NCI-H226 (cell line): ENCODE results near the gene RPS18.
"Not testable (repeated sequence)": the region's sequence is repeated elsewhere in the genome, so short reads cannot be mapped to it uniquely, and the experiment has no call there.

Source experiments
- DNase-seq: peaks from one replicate; pipeline ENCODE4 v3.0.0-alpha.2; 2015

The RPS18 gene

DNA sequence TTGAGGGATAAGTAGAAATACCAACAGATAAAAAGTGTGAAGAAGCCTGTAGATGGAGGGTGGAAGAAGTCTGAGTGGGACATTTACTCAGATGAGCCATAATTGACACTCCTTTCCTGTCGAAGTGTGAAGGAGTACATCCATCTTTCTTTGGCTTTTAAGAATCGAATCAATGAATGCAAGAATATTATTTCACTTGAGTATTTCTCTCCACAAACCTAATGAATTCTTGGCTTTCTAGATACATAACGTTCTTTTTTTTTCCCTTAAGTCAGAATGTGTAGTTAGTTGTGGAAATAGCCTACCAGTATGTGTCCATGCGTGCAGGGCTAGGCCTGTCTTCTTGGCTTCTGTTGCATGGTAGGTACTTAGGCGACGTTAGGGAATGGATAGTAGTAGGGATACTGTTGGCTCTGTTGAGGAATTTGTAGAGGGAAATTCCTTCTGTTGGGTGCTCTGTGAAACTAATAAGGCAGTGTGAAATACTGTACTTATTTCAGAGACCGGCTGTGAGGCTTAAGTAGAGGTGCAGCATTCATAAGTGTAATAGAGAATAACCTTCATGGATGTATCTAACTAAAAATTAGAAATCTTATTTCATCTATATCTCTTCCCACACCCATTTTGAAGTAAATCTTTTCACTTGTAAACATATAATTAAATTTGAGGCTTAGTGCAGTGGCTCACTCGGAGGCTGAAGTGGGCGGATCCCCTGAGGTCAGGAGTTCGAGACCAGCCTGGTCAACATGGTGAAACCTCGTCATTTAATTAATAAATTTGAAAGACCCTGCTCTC, 1.5 kb downstream of the RPS18 start:
- no peak for DNase-seq

DNA sequence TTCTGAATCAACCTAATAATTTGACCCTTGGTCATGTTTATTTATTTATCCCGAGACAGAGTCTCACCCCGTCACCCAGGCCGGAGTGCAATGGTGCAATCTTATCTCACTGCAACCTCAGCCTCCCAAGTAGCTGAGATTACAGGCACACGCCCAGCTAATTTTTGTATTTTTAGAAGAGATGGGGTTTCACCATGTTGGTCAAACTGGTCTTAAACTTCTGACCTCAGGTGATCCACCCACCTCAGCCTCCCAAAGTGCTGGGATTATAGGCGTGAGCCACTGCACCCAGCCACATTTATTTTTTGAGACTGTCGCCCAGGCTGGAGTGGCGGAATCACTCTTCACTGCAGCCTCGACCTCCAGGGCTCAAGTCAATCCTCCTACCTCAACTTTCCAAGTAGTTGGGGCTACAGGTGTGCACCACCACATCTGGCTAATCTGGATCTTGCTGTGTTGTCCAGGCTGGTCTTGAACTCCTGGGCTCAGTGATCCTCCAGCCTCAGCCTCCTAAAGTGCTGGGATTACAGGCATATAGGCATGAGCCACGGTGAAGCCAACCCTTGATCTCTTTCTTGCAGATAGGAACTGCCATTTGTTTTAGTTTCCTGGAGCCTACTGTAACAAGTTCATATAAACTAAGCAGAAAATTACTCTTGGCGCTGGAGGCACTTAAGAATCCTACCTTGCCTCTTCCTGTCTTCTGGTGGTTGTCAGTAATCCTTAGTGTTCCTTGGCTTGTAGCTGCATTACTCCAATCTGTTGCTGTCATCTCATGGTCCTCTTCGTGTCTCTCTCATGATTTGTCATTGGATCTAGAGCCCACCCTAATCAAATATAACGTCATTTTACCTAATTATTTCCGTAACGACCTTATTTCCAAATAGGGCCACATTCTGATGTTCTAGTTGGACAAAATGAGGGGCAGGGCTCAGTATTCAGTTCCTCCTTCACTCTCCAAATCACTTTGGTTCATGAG, 2.3 kb downstream of the RPS18 start:
- no peak for DNase-seq

- DNase-seq, result not testable (repeated sequence)
Observed at GRCh38 chr6:33275795-33276580, 4.1 kb downstream of the RPS18 start.

DNA sequence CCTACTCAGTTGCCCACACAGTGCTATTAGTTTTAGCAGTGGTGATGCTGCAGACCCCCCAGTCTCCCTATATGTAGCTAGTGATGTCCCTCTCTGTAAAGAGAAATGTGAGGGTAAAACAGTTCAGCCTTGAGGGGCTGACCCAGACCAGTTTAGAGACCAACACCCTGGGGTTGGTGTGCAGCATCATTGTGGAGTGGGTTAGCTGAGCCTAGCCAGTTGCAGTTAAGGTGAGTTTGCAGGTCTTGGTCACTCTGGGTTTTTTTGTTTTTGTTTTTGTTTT, 4.6 kb downstream of the RPS18 start:
- DNase-seq, result no peak

GRCh38 chr6:33276864-33277662, 5.2 kb downstream of the RPS18 start, which contains the start of gene B3GALT4:
Gene B3GALT4 (plus strand): TSS chr6:33277123. CDS start chr6:33277420, 297 bp downstream.
- DNase-seq, result peak; percentile 61

DNA sequence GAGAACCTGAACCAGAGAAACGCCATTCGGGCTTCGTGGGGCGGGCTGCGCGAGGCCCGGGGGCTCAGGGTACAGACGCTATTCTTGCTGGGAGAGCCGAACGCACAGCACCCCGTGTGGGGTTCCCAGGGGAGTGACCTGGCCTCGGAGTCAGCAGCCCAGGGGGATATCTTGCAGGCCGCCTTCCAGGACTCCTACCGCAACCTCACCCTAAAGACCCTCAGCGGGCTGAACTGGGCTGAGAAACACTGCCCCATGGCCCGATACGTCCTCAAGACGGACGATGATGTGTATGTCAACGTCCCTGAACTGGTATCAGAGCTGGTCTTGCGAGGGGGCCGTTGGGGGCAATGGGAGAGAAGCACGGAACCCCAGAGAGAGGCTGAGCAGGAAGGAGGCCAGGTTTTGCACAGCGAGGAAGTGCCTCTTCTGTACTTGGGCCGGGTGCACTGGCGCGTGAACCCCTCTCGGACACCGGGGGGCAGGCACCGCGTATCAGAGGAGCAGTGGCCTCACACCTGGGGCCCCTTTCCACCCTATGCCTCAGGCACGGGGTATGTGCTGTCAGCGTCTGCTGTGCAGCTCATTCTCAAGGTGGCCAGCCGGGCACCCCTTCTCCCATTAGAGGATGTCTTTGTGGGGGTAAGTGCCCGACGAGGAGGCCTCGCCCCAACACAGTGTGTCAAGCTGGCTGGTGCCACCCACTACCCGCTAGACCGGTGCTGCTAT, 6.0 kb downstream of the RPS18 start:
- DNase-seq, result peak; percentile 27

- DNase-seq, result no peak
Observed at GRCh38 chr6:33278392-33278741, 6.5 kb downstream of the RPS18 start.

- no peak for DNase-seq
Observed at GRCh38 chr6:33278810-33279209, 6.9 kb downstream of the RPS18 start.

DNA sequence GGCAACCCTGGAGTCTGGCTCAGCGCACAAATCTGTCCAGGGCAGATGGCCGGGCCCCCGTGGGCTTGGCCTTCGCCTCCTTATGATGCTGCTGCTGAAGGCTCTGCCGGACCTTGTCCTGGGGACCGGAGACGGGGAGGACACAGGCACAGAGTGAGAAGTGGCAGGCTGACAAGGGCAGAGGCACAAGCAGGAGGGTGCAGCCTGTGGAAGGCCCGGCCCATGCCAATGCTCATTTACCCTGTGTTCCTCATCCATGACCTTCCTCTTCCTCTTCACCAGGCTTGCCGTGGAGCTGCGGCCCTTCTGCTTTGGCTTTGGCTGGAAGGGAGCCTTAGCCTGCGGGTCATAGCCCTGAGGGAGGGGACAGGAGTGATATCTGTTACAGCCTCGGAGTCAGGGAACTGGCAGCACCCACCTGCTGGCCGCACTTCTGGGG, 7.4 kb downstream of the RPS18 start:
- DNase-seq, result no peak

- DNase-seq, result peak; percentile 58
Observed at GRCh38 chr6:33279971-33280511, 8.2 kb downstream of the RPS18 start.

GRCh38 chr6:33280539-33280938, 8.7 kb downstream of the RPS18 start:
- no peak for DNase-seq

GRCh38 chr6:33285214-33285613, 13.3 kb downstream of the RPS18 start:
- not testable (repeated sequence) for DNase-seq

DNA sequence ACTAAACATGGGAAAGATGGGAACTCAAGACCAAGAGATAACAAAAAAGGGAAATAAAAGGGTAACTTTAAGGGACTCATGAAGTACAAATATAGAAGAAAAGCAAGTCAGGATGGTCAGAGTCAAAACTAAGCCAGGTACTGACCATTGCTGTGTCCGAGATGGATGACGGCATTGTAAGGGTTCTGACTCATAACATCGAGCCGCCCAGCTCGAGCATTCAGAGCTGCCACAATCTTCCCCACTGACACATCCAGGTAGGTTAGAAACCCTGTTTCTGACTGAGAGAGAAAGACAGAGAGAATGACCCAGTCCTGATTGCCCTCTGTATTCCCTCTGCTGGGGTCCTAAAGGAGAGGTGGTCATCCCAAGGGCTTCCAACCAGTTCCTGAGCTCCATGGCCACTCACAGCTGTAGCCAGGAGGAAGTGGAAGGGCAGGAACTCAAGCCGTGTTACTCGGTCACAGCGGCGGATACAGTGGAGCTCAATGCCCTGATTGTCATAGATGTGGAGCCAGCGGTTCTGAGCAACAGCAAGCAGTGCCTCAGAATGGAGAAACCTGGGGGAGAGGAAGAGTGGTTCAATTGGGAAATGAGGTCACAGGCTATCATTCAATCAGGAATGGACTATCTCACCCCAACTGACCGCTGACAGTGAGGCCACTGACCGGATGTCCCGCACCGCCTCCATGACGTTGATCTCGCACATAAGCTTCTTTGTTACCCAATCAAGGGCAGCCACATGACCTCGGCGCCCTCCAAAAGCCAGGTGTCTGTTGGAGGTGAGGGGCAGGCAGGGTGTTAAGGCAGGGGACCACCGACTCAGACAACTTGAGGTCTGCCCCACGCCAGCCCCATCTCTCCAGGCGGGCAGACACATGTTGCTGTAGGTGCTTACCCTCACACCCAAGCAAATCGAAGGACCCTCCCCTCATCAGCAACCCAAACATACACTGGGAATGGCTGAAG, 15.4 kb downstream of the RPS18 start:
- DNase-seq, result no peak

- DNase-seq, result no peak
Observed at GRCh38 chr6:33288141-33288920, 16.5 kb downstream of the RPS18 start.

- DNase-seq, result peak; percentile 90
Observed at GRCh38 chr6:33288921-33289783, 17.3 kb downstream of the RPS18 start, which contains the start of the genes PFDN6 and WDR46. Gene PFDN6 (plus strand): TSS chr6:33289601. CDS start chr6:33289857, 256 bp downstream. Gene WDR46 (minus strand): TSS chr6:33289239. CDS start chr6:33289170, 69 bp downstream.

DNA sequence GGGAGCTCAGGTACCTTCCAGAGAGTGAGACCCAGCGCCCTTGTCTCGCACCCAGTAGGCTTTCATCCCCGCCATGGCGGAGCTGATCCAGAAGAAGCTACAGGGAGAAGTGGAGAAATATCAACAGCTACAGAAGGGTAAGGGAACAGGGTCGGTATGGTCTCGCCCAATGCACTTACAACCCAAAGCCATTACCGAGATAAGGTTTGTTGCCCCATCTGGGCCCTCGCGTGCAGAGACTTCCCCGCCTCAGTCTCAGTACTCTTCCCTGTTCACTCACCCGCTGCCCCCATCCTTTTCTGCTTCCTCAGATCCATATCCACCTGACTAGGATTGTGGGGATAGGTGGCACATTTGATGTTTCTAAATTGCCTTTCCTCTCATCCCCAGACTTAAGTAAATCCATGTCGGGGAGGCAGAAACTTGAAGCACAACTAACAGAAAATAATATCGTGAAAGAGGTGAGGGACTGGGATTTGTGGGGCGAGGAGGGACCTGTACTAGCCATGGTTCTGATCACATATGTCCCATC, 18.0 kb downstream of the RPS18 start:
- DNase-seq, result no peak

DNA sequence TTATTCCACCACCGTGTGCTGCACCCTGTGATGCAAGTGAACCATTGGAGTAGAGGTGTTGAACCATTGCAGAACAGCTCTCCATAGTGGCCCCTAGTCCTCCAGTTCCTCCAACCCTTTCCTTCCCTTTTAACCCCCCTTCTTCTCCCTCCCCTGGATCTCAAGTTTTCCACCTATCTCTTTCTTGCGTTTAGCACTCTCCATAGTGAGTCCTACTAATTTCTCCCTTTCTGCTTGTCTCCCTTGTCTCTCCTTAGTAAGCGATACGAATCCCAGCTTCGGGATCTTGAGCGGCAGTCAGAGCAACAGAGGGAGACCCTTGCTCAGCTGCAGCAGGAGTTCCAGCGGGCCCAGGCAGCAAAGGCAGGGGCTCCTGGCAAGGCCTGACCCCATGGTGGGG, 18.6 kb downstream of the RPS18 start:
- no peak for DNase-seq
